GM10266 (cell line): Measurements from ENCODE around the gene TTLL4.

ENCODE experiments used
- DNase-seq: peaks from one replicate; pipeline ENCODE4 v3.0.0; 2012; ENCODE audit errors: extremely low spot score
- CTCF ChIP-seq: IDR thresholded peaks from 2 replicates; pipeline ENCODE4 v1.5.1; 2012; ENCODE audit warnings: mild to moderate bottlenecking, low read depth; ENCODE audit not compliant: control insufficient read depth, insufficient read depth; ENCODE audit errors: missing control alignments

Gene TTLL4

GRCh38 chr2:218802386-218802994 is 91.9 kb downstream of the TTLL4 start:
- no peak for DNase-seq
- TF ChIP-seq CTCF, result no peak

- TF ChIP-seq CTCF, result no peak
These were observed 94.2 kb downstream of the TTLL4 start for GRCh38 chr2:218804817-218805216.

More at GRCh38 chr2:218804817-218805216, 94.2 kb downstream of the TTLL4 start:
- DNase-seq, result no peak
